HUES64 (cell line): ENCODE measurements around the gene TNC.

Experiments used
- H3K27ac ChIP-seq: 2 replicates; pipeline ENCODE4 v1.7.0; 2013; ENCODE audit warnings: low read depth, low read length, inconsistent platforms
- H3K27me3 ChIP-seq: 2 replicates; pipeline ENCODE4 v1.6.1; 2013; ENCODE audit warnings: mild to moderate bottlenecking, low read length; ENCODE audit not compliant: insufficient read depth
- H3K36me3 ChIP-seq: 2 replicates; pipeline ENCODE4 v1.6.1; 2013; ENCODE audit warnings: mild to moderate bottlenecking, low read length; ENCODE audit not compliant: insufficient read depth
- H3K4me1 ChIP-seq: 2 replicates; pipeline ENCODE4 v1.6.1; 2013; ENCODE audit warnings: mild to moderate bottlenecking, low read length, moderate library complexity; ENCODE audit not compliant: insufficient read depth
- H3K4me3 ChIP-seq: 2 replicates; pipeline ENCODE4 v1.5.1; 2013; ENCODE audit warnings: mild to moderate bottlenecking, low read length, moderate library complexity
- H3K9ac ChIP-seq: 2 replicates; pipeline ENCODE4 v1.6.1; 2013; ENCODE audit warnings: mild to moderate bottlenecking, low read depth, low read length
- H3K9me3 ChIP-seq: 2 replicates; pipeline ENCODE4 v1.6.1; 2013; ENCODE audit warnings: low read depth, low read length; ENCODE audit not compliant: insufficient read depth
- WGBS: fragments of 150-250, 120-280 bp; methylation state at CpG from one replicate; pipeline ENCODE4 v1.1.7; 2013; ENCODE audit warnings: missing lambda C conversion rate; 5-methylcytosine and 5-hydroxymethylcytosine counted together

TNC gene

DNA sequence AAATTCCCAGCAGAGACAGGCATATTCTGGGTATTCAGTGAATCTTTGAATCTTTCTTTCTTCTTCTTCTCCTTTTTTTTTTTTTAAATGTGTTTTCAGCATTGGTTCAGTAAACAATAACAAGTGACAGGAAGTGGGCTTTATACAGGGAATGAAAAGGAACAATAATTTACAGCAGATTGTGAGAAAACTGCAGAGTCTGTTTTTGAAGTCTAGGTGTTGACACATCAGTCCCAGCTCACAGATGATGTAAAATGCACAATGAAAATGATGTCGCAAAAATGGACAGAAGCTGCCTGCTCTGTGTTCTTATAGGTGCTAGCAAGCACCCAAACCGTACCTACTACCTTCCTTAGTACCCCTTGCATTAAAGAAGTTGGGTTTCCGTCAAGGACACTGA, 38.8 kb downstream of the TNC start:
- Histone ChIP-seq H3K27me3 (no peaks in the 10 kb centered on the region), H3K4me1 (peaks cover 5% of the 10 kb centered on the region; the same call in 1 of the 2 replicates), H3K27ac (no peak overlapping the region), H3K9me3 (no peaks in the 10 kb centered on the region), H3K36me3 (peaks cover 32% of the 10 kb centered on the region; the same call in 1 of the 2 replicates), H3K4me3 (no peak overlapping the region), H3K9ac (no peak overlapping the region)
- WGBS, result 93% methylated on average over 3 of the region's 3 CpGs

GRCh38 chr9:115073456-115073855, 44.5 kb downstream of the TNC start:
- H3K27ac ChIP-seq, result no peak overlapping the region
- peaks cover 27% of the 10 kb centered on the region; the same call in 1 of the 2 replicates for H3K36me3 ChIP-seq
- WGBS, result 95% methylated on average over 6 of the region's 6 CpGs

GRCh38 chr9:115071176-115071575, 46.8 kb downstream of the TNC start:
- Histone ChIP-seq H3K27me3 (no peaks in the 10 kb centered on the region), H3K4me1 (no peaks in the 10 kb centered on the region), H3K9me3 (no peaks in the 10 kb centered on the region), H3K9ac (no peak overlapping the region), H3K4me3 (no peak overlapping the region), H3K27ac (no peak overlapping the region), H3K36me3 (peaks cover 21% of the 10 kb centered on the region; the same call in 1 of the 2 replicates)
- WGBS, result 89% methylated on average over 4 of the region's 4 CpGs

More at GRCh38 chr9:115073456-115073855, 44.5 kb downstream of the TNC start:
- no peak overlapping the region for H3K9ac ChIP-seq
- H3K4me3 ChIP-seq, result no peak overlapping the region
- no peaks in the 10 kb centered on the region for H3K27me3 ChIP-seq
- H3K9me3 ChIP-seq, result no peaks in the 10 kb centered on the region
- no peaks in the 10 kb centered on the region for H3K4me1 ChIP-seq

GRCh38 chr9:115069771-115070170, 48.2 kb downstream of the TNC start:
- Histone ChIP-seq H3K27me3 (no peaks in the 10 kb centered on the region), H3K27ac (no peak overlapping the region), H3K4me1 (peaks cover under 1% of the 10 kb centered on the region; the same call in 1 of the 2 replicates), H3K9me3 (no peaks in the 10 kb centered on the region), H3K9ac (no peak overlapping the region), H3K4me3 (no peak overlapping the region), H3K36me3 (peaks cover 15% of the 10 kb centered on the region; the same call in 1 of the 2 replicates)
- 100% methylated on average over 1 of the region's 1 CpG for WGBS

DNA sequence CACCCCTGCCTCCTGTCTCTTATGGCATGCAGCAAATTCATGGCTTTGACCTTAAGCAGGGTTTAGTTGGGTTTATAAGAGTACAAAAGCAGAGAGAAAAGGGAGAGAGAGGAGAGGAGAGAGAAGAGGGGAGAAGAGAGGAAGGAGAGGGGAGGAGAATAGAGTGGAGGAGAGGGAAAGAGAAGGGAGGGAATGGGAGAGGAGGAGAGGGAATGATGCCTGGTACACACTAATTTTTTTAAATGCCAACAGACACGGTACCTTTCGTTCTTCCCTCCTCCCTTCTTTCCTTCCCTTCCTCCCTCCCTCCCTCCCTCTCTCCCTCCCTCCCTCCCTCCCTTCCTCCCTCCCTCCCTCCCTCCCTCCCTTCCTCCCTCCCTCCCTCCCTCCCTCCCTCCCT, 48.7 kb downstream of the TNC start:
- Histone ChIP-seq H3K4me3 (no peak overlapping the region), H3K9me3 (no peaks in the 10 kb centered on the region)

DNA sequence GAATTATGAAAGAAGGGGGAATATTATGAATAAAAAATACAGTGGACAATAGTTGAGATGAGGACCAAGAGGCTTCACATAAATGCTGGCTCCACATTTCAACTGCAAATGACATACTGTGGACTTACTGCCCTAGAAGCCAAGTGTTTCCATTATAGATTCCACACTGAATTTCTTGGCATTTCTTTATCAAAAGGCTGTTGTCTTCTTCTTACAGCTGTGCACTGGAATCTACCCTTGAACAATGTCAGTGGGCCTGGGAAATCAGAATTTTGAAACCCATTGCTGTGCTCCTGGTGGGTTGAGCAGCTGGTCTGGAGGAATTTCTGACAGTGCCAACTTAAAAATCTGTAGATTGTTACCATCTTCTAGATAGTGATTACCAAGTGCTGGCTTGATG, 49.9 kb downstream of the TNC start:
- Histone ChIP-seq H3K36me3 (peaks cover 9% of the 10 kb centered on the region; the same call in 1 of the 2 replicates), H3K4me3 (no peak overlapping the region), H3K9me3 (no peaks in the 10 kb centered on the region), H3K27ac (no peak overlapping the region), H3K4me1 (peaks cover 12% of the 10 kb centered on the region; the same call in 1 of the 2 replicates), H3K27me3 (no peaks in the 10 kb centered on the region), H3K9ac (no peak overlapping the region)

More for the DNA sequence above, 48.7 kb downstream of the TNC start:
- Histone ChIP-seq H3K36me3 (peaks cover 15% of the 10 kb centered on the region; the same call in 1 of the 2 replicates), H3K9ac (no peak overlapping the region), H3K27me3 (no peaks in the 10 kb centered on the region), H3K4me1 (peaks cover 5% of the 10 kb centered on the region; the same call in 1 of the 2 replicates), H3K27ac (no peak overlapping the region)
- no CpG with 5 or more reads among the region's 2 CpGs for WGBS

GRCh38 chr9:115063058-115063845, 54.7 kb downstream of the TNC start:
- Histone ChIP-seq H3K9ac (no peak overlapping the region), H3K36me3 (peaks cover 7% of the 10 kb centered on the region; the same call in 1 of the 2 replicates), H3K9me3 (no peaks in the 10 kb centered on the region), H3K4me1 (peaks cover 12% of the 10 kb centered on the region; the same call in 1 of the 2 replicates), H3K27ac (no peak overlapping the region), H3K4me3 (no peak overlapping the region), H3K27me3 (no peaks in the 10 kb centered on the region)
- WGBS, result 84% methylated on average over 5 of the region's 5 CpGs

DNA sequence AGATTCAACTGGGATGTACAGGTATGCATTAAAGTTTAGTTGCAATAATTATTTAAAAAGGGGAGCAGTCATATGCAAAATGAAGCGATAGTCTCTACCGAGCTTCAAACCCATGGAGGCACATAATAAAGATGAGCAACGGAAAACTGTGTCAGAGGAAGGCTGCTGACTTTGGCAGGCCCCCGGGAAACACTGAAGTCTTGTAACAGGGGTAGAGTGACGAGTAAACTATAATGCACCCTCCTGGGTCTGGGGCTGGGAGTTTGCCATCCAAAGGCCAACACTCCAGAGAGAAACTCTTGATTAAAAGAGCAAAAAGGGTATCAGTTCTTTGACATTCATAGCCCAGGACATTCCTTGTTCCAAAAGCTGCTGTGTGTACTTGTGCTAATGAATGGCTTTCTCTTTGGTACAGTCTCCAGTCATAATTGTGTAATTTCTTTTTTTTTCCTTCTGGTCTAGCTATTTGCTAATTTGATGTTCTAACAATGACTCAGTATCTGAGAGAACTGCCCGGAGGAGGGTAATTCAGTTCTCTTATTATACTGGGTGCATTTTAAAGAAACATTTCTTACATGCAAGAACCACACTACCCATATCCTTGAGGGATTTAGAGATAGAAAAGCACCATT, 59.2 kb downstream of the TNC start:
- peaks cover 2% of the 10 kb centered on the region; the same call in 1 of the 2 replicates for H3K4me1 ChIP-seq
- peaks cover 7% of the 10 kb centered on the region; the same call in 1 of the 2 replicates for H3K36me3 ChIP-seq
- no peak overlapping the region for H3K4me3 ChIP-seq
- no peaks in the 10 kb centered on the region for H3K9me3 ChIP-seq
- H3K9ac ChIP-seq, result no peak overlapping the region
- WGBS, result 96% methylated on average over 5 of the region's 6 CpGs
- H3K27ac ChIP-seq, result no peak overlapping the region
- H3K27me3 ChIP-seq, result no peaks in the 10 kb centered on the region

- Histone ChIP-seq H3K27ac (no peak overlapping the region), H3K27me3 (no peaks in the 10 kb centered on the region), H3K4me1 (no peaks in the 10 kb centered on the region), H3K9ac (no peak overlapping the region), H3K9me3 (no peaks in the 10 kb centered on the region), H3K4me3 (no peak overlapping the region), H3K36me3 (peaks cover 7% of the 10 kb centered on the region; the same call in 1 of the 2 replicates)
- WGBS, result 85% methylated on average over 2 of the region's 2 CpGs
Measured at GRCh38 chr9:115058175-115058574, 59.8 kb downstream of the TNC start.

GRCh38 chr9:115057559-115057958, 60.4 kb downstream of the TNC start:
- Histone ChIP-seq H3K4me1 (no peaks in the 10 kb centered on the region), H3K36me3 (peaks cover 7% of the 10 kb centered on the region; the same call in 1 of the 2 replicates), H3K27me3 (no peaks in the 10 kb centered on the region), H3K27ac (no peak overlapping the region), H3K9ac (no peak overlapping the region), H3K4me3 (no peak overlapping the region), H3K9me3 (no peaks in the 10 kb centered on the region)

DNA sequence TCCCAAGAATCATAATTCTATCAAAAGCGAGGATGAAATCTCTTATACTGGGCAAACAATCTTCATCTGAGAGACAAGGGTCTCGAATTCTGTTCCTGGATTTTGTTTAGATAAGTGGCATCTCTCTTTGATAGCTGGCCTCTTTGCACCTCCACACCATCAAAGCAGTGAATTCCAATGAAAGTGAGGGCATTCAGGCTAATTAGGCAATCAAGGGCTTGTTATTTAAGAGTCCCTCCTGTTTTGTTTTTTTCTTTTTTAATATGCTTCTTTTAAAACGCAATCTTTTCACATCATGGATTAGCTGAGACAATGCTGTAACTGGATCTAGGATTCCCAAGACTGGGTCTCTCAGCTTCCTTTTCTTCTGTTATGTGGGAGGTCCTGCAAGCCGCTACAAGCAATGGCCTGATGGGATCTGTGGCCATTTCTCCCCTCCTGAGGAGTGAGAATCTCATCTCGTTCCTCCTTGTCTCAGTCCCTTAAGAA, 67.9 kb downstream of the TNC start:
- no peaks in the 10 kb centered on the region for H3K27me3 ChIP-seq
- no peak overlapping the region for H3K9ac ChIP-seq
- H3K4me1 ChIP-seq, result peaks cover 6% of the 10 kb centered on the region
- no peak overlapping the region for H3K4me3 ChIP-seq
- H3K9me3 ChIP-seq, result no peaks in the 10 kb centered on the region
- H3K27ac ChIP-seq, result no peak overlapping the region
- 87% methylated on average over 5 of the region's 5 CpGs for WGBS
- no peaks in the 10 kb centered on the region; the same call in 1 of the 2 replicates for H3K36me3 ChIP-seq
